ENCODE data around the gene GFRA1. TPM values are rescaled to one million over a fixed set of nuclear protein-coding genes. Genes with fewer than 3 reads are reported as not detected.

GFRA1 gene
- polyA plus RNA-seq, 1 experiment = 6.8 TPM

GRCh38 chr10:116096526-116096925 is 176.5 kb downstream of the GFRA1 start:
- no peak for DNase-seq (ENCODE audit: low read depth, low spot score)
- H3K4me3 ChIP-seq (ENCODE audit: low read depth, low read length) = no peak overlapping the region
- POLR2A ChIA-PET = no interaction called here
- CTCF ChIA-PET = no interaction called here
- no peak for TF ChIP-seq CTCF (IDR thresholded peaks at IDR 0.05; ENCODE audit: low read depth, low read length)
- no peaks in the 10 kb centered on the region for H3K27me3 ChIP-seq (ENCODE audit: control insufficient read depth, insufficient read depth, low read length)
- no peaks in the 10 kb centered on the region for H3K9me3 ChIP-seq (ENCODE audit: control insufficient read depth, insufficient read depth, low read length)
- no peak overlapping the region for H3K27ac ChIP-seq (ENCODE audit: low read depth, low read length)

- no peaks in the 10 kb centered on the region for H3K9me3 ChIP-seq (ENCODE audit: control insufficient read depth, insufficient read depth, low read length)
- CTCF ChIA-PET = no interaction called here
- POLR2A ChIA-PET = no interaction called here
- no peaks in the 10 kb centered on the region for H3K27me3 ChIP-seq (ENCODE audit: control insufficient read depth, insufficient read depth, low read length)
- TF ChIP-seq CTCF (IDR thresholded peaks at IDR 0.05; ENCODE audit: low read depth, low read length) = no peak
- H3K27ac ChIP-seq (ENCODE audit: low read depth, low read length) = no peak overlapping the region
- H3K4me3 ChIP-seq (ENCODE audit: low read depth, low read length) = no peak overlapping the region
- DNase-seq (ENCODE audit: low read depth, low spot score) = no peak
Measured at GRCh38 chr10:116094356-116094755, 178.7 kb downstream of the GFRA1 start.

GRCh38 chr10:116093031-116093430 is 180.0 kb downstream of the GFRA1 start:
- TF ChIP-seq CTCF (IDR thresholded peaks at IDR 0.05; ENCODE audit: low read depth, low read length) = no peak
- POLR2A ChIA-PET = no interaction called here
- Histone ChIP-seq H3K4me3 (ENCODE audit: low read depth, low read length) (no peak overlapping the region), H3K9me3 (ENCODE audit: control insufficient read depth, insufficient read depth, low read length) (no peaks in the 10 kb centered on the region), H3K27ac (ENCODE audit: low read depth, low read length) (no peak overlapping the region), H3K27me3 (ENCODE audit: control insufficient read depth, insufficient read depth, low read length) (no peaks in the 10 kb centered on the region)
- no peak for DNase-seq (ENCODE audit: low read depth, low spot score)
- CTCF ChIA-PET = no interaction called here

- ChIA-PET POLR2A (no interaction called here), CTCF (interaction anchor here (0.5 kb wide), 1 partner anchor 96 kb away, joined by 3 read pairs; no protein-coding TSS in a partner anchor)
- Histone ChIP-seq H3K27ac (ENCODE audit: low read depth, low read length) (no peak overlapping the region), H3K9me3 (ENCODE audit: control insufficient read depth, insufficient read depth, low read length) (no peaks in the 10 kb centered on the region), H3K27me3 (ENCODE audit: control insufficient read depth, insufficient read depth, low read length) (no peaks in the 10 kb centered on the region), H3K4me3 (ENCODE audit: low read depth, low read length) (no peak overlapping the region)
- no peak for DNase-seq (ENCODE audit: low read depth, low spot score)
- no peak for TF ChIP-seq CTCF (IDR thresholded peaks at IDR 0.05; ENCODE audit: low read depth, low read length)
Measured at GRCh38 chr10:116088985-116089384, 184.0 kb downstream of the GFRA1 start.

GRCh38 chr10:116085323-116085722 is 187.7 kb downstream of the GFRA1 start:
- CTCF ChIA-PET = no interaction called here
- DNase-seq (ENCODE audit: low read depth, low spot score) = no peak
- Histone ChIP-seq H3K9me3 (ENCODE audit: control insufficient read depth, insufficient read depth, low read length) (no peaks in the 10 kb centered on the region), H3K27me3 (ENCODE audit: control insufficient read depth, insufficient read depth, low read length) (no peaks in the 10 kb centered on the region), H3K27ac (ENCODE audit: low read depth, low read length) (no peak overlapping the region), H3K4me3 (ENCODE audit: low read depth, low read length) (no peak overlapping the region)
- TF ChIP-seq CTCF (IDR thresholded peaks at IDR 0.05; ENCODE audit: low read depth, low read length) = no peak
- POLR2A ChIA-PET = no interaction called here
